Endothelial cell (in vitro differentiated cells): ENCODE data around the gene ICAM3. TPM values are rescaled to one million over a fixed set of nuclear protein-coding genes. Genes with fewer than 3 reads are reported as not detected.

ENCODE experiments used
- DNase-seq: peaks from one replicate; pipeline ENCODE4 v3.0.0; 2021; ENCODE audit warnings: low spot score
- H3K27ac Mint-ChIP-seq: one replicate; pipeline ENCODE4 v1.8.0; 2021; ENCODE audit warnings: mixed read lengths, inconsistent platforms; ENCODE audit not compliant: unreplicated experiment
- H3K27me3 Mint-ChIP-seq: one replicate; pipeline ENCODE4 v1.8.0; 2021; ENCODE audit warnings: mild to moderate bottlenecking, moderate library complexity, mixed read lengths, inconsistent platforms; ENCODE audit not compliant: unreplicated experiment
- H3K36me3 Mint-ChIP-seq: one replicate; pipeline ENCODE4 v1.8.0; 2021; ENCODE audit warnings: mild to moderate bottlenecking, low read depth, mixed read lengths, inconsistent platforms; ENCODE audit not compliant: unreplicated experiment
- H3K4me1 Mint-ChIP-seq: one replicate; pipeline ENCODE4 v1.8.0; 2021; ENCODE audit warnings: mild to moderate bottlenecking, mixed read lengths, inconsistent platforms; ENCODE audit not compliant: unreplicated experiment
- H3K4me3 Mint-ChIP-seq: one replicate; pipeline ENCODE4 v1.8.0; 2021; ENCODE audit warnings: mild to moderate bottlenecking, mixed read lengths, inconsistent platforms; ENCODE audit not compliant: unreplicated experiment
- H3K9me3 Mint-ChIP-seq: one replicate; pipeline ENCODE4 v1.8.0; 2021; ENCODE audit warnings: mixed read lengths, inconsistent platforms; ENCODE audit not compliant: unreplicated experiment
- CTCF ChIP-seq: fragments of 200-600 bp; sonication (generic); IDR thresholded peaks from one replicate; pipeline ENCODE4 v1.5.0; 2021; ENCODE audit warnings: antibody characterized with exemption; ENCODE audit not compliant: unreplicated experiment
- total RNA-seq: library from RNA; stranded (reverse); fragmentation: NEBNext Ultra II Directional; extraction: Animal tissue kit (Norgen Biotek cat#: 25700); gene quantifications from one replicate; pipeline ENCODE4 v1.2.1, GENCODE V29; 2021; ENCODE audit not compliant: unreplicated experiment

Gene ICAM3
- total RNA-seq, 1 donor from 2014 or later = 24.9 TPM

- H3K27ac Mint-ChIP-seq = no peak overlapping the region
- peaks cover 16% of the 10 kb centered on the region for H3K4me1 Mint-ChIP-seq
- no peaks in the 10 kb centered on the region for H3K9me3 Mint-ChIP-seq
- peaks cover 36% of the 10 kb centered on the region for H3K27me3 Mint-ChIP-seq
- H3K4me3 Mint-ChIP-seq = peak overlapping the region; percentile 25
- DNase-seq = no peak
- no peak for TF ChIP-seq CTCF
- H3K36me3 Mint-ChIP-seq = peaks cover 11% of the 10 kb centered on the region
These were observed 50.7 kb downstream of the ICAM3 start for GRCh38 chr19:10288662-10289166.

GRCh38 chr19:10286803-10287737, 52.4 kb downstream of the ICAM3 start, which contains the start of gene ICAM4:
ICAM4 (plus strand) TSS chr19:10286955; CDS start chr19:10287013, 58 bp downstream.
- no peak for TF ChIP-seq CTCF
- H3K9me3 Mint-ChIP-seq = no peaks in the 10 kb centered on the region
- peaks cover 16% of the 10 kb centered on the region for H3K4me1 Mint-ChIP-seq
- peaks cover 6% of the 10 kb centered on the region for H3K36me3 Mint-ChIP-seq
- no peak within 1 kb of the TSS for H3K4me3 Mint-ChIP-seq
- H3K27me3 Mint-ChIP-seq = peaks cover 23% of the 10 kb centered on the region
- H3K27ac Mint-ChIP-seq = no peak within 1 kb of the TSS
- DNase-seq = no peak

GRCh38 chr19:10285393-10285792, 54.0 kb downstream of the ICAM3 start:
- H3K4me3 Mint-ChIP-seq = no peak overlapping the region
- peaks cover 13% of the 10 kb centered on the region for H3K4me1 Mint-ChIP-seq
- no peak overlapping the region for H3K27ac Mint-ChIP-seq
- DNase-seq = no peak
- peaks cover 6% of the 10 kb centered on the region for H3K36me3 Mint-ChIP-seq
- peaks cover 16% of the 10 kb centered on the region for H3K27me3 Mint-ChIP-seq
- no peak for TF ChIP-seq CTCF
- H3K9me3 Mint-ChIP-seq = no peaks in the 10 kb centered on the region

GRCh38 chr19:10284960-10285278, 54.5 kb downstream of the ICAM3 start:
- H3K9me3 Mint-ChIP-seq = no peaks in the 10 kb centered on the region
- no peak for TF ChIP-seq CTCF
- DNase-seq = no peak
- H3K4me1 Mint-ChIP-seq = peaks cover 8% of the 10 kb centered on the region
- no peak overlapping the region for H3K4me3 Mint-ChIP-seq
- H3K27ac Mint-ChIP-seq = no peak overlapping the region
- H3K36me3 Mint-ChIP-seq = peaks cover 6% of the 10 kb centered on the region
- H3K27me3 Mint-ChIP-seq = peaks cover 15% of the 10 kb centered on the region
